Head of caudate nucleus (tissue), 42 donors: ENCODE measurements around the gene FBXO30.
A peak's percentile ranks its signal among the peaks of the same experiment; 100 is the strongest.

Source experiments
- DNase-seq, 42 donors: peaks; one replicate each; pipeline versions ENCODE4 v3.0.0 to v3.0.0-alpha.2; 2020 to 2021; ENCODE audit warnings: mixed read lengths in 7 of 42
- intact Hi-C: fragments of 100-400 bp; cut with DNase I; formaldehyde crosslinking; loops from one replicate; pipeline ENCODE4 v1.15.0; 2022

Gene FBXO30

GRCh38 chr6:145823328-145823944 lies 8.8 kb upstream of the FBXO30 start:
- no peak for DNase-seq
- intact Hi-C loops = no loop called here

GRCh38 chr6:145822456-145822855 lies 7.9 kb upstream of the FBXO30 start:
- no peak for DNase-seq
- intact Hi-C loops = no loop called here

GRCh38 chr6:145819994-145820393 lies 5.4 kb upstream of the FBXO30 start:
- intact Hi-C loops = loop anchor here (10.0 kb wide), 1 partner anchor 145 kb away; the partner anchor contains the start of gene SHPRH
- DNase-seq = no peak

- intact Hi-C loops = loop anchor here (10.0 kb wide), 1 partner anchor 146 kb away; the partner anchor contains the start of gene SHPRH
- no peak for DNase-seq
Measured at GRCh38 chr6:145818796-145819195, 4.2 kb upstream of the FBXO30 start.

GRCh38 chr6:145816392-145816791 lies 1.8 kb upstream of the FBXO30 start:
- no peak for DNase-seq

GRCh38 chr6:145815309-145816274 lies 997 bp upstream of the FBXO30 start:
- intact Hi-C loops = loop anchor here (2.0 to 10.0 kb wide), 2 partner anchors 81 to 149 kb away; partner anchors contain the start of genes EPM2A and SHPRH
- DNase-seq = peak in 20 of 42 donors; percentile 3 to 48 (median 20)

More at GRCh38 chr6:145816392-145816791, 1.8 kb upstream of the FBXO30 start:
- intact Hi-C loops = loop anchor here (10.0 kb wide), 1 partner anchor 148 kb away; the partner anchor contains the start of gene SHPRH

GRCh38 chr6:145814035-145814500 lies 527 bp downstream of the FBXO30 start:
- peak in 33 of 42 donors; percentile 6 to 69 (median 32) for DNase-seq
- intact Hi-C loops = loop anchor here (2.0 to 10.0 kb wide), 2 partner anchors 79 to 151 kb away; partner anchors contain the start of genes EPM2A and SHPRH

- intact Hi-C loops = loop anchor here (2.0 to 10.0 kb wide), 2 partner anchors 79 to 151 kb away; partner anchors contain the start of genes EPM2A and SHPRH
Measured at GRCh38 chr6:145813285-145814034, 1.1 kb downstream of the FBXO30 start.

GRCh38 chr6:145811741-145812140 lies 2.9 kb downstream of the FBXO30 start:
- intact Hi-C loops = loop anchor here (10.0 kb wide), 1 partner anchor 153 kb away; the partner anchor contains the start of gene SHPRH
- DNase-seq = no peak

More at GRCh38 chr6:145813285-145814034, 1.1 kb downstream of the FBXO30 start:
- no peak for DNase-seq

GRCh38 chr6:145809785-145810184 lies 4.8 kb downstream of the FBXO30 start:
- intact Hi-C loops = loop anchor here (10.0 kb wide), 1 partner anchor 155 kb away; the partner anchor contains the start of gene SHPRH
- no peak for DNase-seq

- no peak for DNase-seq
- intact Hi-C loops = no loop called here
Measured at GRCh38 chr6:145809211-145809610, 5.4 kb downstream of the FBXO30 start.

- intact Hi-C loops = no loop called here
Measured at GRCh38 chr6:145808239-145808638, 6.4 kb downstream of the FBXO30 start.

GRCh38 chr6:145802141-145802540 lies 12.5 kb downstream of the FBXO30 start:
- intact Hi-C loops = no loop called here
- no peak for DNase-seq

More at GRCh38 chr6:145808239-145808638, 6.4 kb downstream of the FBXO30 start:
- no peak for DNase-seq

GRCh38 chr6:145801021-145801420 lies 13.6 kb downstream of the FBXO30 start:
- DNase-seq = no peak
- intact Hi-C loops = no loop called here

- intact Hi-C loops = no loop called here
- DNase-seq = no peak
Measured at GRCh38 chr6:145798530-145798929, 16.1 kb downstream of the FBXO30 start.

GRCh38 chr6:145789443-145789842 lies 25.2 kb downstream of the FBXO30 start:
- no peak for DNase-seq
- intact Hi-C loops = no loop called here

- no peak for DNase-seq
- intact Hi-C loops = no loop called here
Measured at GRCh38 chr6:145787688-145788087, 26.9 kb downstream of the FBXO30 start.

- intact Hi-C loops = no loop called here
- no peak for DNase-seq
Measured at GRCh38 chr6:145784683-145785082, 29.9 kb downstream of the FBXO30 start.

GRCh38 chr6:145783796-145784195 lies 30.8 kb downstream of the FBXO30 start:
- no peak for DNase-seq
- intact Hi-C loops = no loop called here
